NCI-H345 treated with DMSO at 0.1 percent for 48 hours (cell line): Measurements from ENCODE around the gene ABCC3.

Experiments
- DNase-seq: peaks from one replicate; lab custom pipeline; 2025; ENCODE audit not compliant: unreplicated experiment; lab: John Stamatoyannopoulos, UW

The ABCC3 gene

DNA sequence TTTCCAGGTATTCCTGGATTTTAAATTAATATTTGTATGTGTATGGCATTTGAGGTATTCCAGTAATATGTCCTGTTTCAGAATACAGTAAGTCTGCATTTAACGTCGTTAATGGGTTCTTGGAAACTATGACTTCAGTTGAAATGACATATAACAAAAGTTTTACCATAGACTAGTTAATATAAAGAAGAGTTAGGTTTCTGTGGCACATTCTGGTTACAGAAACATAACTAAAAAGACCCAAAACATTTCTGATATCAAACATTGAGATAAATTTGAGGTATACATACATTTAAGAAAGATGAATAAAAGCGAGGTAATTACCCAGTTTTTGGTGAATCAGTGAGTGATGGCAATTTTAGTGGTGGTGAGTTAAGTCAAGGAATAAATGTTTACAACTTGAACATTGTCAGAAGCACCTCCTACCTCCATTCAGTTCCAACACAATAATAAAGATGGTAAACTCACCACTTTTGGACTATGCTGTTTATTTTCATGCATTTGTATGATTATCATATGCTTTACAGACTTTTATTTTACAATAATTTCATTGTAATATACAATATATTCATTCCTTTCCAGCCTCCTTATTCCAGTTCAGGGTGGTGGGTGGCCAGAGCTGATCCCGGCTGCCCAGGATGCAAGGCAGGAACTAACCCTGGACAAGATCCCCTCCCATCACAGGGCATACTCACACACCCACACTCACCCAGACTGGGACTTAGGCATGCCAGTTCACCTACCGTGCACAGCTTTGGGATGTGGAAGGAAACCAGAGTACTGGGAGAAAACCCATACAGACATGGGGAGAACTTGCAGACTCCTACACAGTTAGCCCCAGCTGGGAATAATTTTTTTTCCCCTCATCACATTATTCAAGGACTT, 94.4 kb downstream of the ABCC3 start:
- no peak for DNase-seq

DNA sequence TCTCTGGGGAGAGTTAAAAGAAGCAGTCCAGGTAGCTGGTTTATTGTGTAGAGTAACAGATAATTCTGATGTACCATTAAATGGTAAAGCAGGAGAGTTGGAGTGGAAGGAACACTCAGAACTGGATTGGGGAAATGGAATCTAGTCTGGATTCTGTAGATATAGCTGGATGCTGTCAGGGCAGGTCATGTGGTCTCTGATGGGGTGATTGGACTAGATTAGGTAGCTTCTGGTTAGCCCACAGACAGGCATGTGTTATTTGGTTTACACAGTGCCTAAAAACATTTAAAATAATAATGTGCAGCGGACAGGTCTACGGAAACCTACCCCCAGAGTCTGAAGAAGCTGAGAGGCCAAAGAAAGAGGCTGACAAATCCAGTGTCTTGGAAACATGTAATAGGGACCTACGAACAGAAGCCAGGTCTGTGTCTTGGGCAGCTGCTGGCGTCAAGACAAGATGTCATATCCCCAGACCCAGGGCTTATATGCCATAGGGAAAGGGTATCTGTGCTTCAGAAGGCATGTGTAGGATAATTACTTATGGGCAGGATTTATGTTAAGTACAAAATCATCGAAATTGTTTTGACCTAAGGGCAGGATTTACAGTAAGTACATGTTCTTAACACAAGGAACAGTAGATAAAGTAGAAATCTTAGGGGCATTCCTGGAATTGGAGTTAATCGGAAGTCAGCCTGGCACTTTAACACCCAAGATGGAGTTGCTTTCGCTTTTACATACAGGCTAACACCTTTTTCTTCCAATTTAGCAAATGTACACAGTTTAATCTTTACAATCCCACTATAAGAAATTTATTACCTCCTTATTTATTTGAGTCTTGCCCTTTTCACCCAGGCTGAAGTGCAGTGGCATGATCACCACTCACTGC, 97.1 kb downstream of the ABCC3 start:
- DNase-seq, result no peak

DNA sequence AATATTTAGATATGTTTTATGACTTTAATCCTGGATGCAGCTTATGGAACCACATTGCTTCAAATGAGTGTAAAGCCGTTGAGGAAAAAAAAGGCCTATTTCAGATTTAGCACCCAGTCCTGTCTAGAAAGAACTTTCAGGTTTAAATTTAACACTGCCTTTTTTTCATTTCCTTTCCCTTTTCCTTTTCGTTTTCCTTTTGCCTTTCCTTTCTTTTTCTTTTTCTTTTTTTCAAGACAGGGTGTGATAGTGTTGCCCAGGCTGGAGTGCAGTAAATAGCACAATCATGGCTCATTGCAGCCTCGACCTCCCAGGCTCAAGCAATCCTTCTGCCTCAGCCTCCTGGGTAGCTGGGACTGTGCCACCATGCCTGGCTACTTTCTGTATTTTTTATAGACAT, 100.6 kb downstream of the ABCC3 start:
- no peak for DNase-seq

DNA sequence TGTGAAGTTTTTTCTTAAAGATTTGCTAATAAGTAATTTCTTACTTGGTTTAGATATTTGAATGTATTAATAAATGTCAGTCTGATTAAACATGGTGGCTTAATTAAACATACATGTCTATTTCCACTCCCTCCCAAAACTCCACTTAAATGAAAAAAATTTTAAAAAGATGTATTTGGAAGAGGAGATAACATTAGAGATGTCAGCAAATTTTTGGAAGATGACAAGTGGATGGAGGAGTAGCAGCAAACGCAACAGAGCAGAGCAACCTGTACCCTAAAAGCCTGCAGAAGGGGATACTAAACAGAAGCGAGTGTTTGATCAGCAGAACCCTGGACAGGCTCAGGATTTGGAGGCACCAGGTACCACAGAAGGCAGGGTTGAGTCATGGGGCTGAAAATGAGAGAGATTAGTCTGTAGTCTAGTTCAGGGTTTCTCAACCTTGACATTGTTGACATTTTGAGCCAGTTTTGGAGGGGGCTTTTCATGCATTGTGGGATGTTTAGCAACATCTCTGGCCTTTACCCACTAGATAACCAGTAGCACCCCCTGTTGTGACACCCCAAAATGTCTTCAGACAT, 102.5 kb downstream of the ABCC3 start:
- no peak for DNase-seq

DNA sequence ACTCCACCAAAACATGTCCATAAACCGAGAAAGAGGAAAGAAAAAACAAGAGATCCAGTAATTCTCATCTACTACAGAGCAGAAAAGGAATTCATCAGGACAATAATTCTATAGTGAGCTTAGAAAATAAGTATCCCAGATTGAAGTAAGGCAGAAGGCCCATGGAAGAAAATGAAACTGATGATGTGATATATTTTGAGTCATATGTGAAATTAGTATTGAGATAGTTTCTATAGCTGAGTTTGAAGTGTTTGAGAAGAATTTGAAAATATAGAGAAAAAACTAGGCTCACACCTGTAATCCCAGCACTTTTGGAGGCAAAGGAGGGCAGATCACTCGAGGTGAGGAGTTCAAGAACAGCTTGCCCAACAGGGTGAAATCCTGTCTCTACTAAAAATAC, 104.4 kb downstream of the ABCC3 start:
- DNase-seq, result no peak
